ENCODE measurements around the gene CHURC1.

CHURC1 gene

GRCh38 chr14:64927031-64927430 lies 12.8 kb downstream of the CHURC1 start:
- Histone ChIP-seq H3K36me3 (ENCODE audit: control insufficient read depth, insufficient read depth, low read length) (peaks cover 63% of the 10 kb centered on the region), H3K4me1 (ENCODE audit: control insufficient read depth, insufficient read depth, low read length, poor library complexity, severe bottlenecking) (no peaks in the 10 kb centered on the region), H3K4me3 (ENCODE audit: extremely low read depth, insufficient read depth, low read length, poor library complexity, severe bottlenecking) (no peak overlapping the region), H3K9me3 (ENCODE audit: control insufficient read depth, low read length) (no peaks in the 10 kb centered on the region), H3K27ac (ENCODE audit: low read depth, low read length, severe bottlenecking) (no peak overlapping the region)
- 33% methylated on average over 1 of the region's 3 CpGs; no CpG with 5 or more reads in 1 of the 2 experiments for WGBS, 2 experiments (ENCODE audit: insufficient coverage in 2 of 2)

- H3K36me3 ChIP-seq (ENCODE audit: control insufficient read depth, insufficient read depth, low read length): peaks cover 76% of the 10 kb centered on the region
- WGBS, 2 experiments (ENCODE audit: insufficient coverage in 2 of 2): 92 to 94% methylated on average over 6 to 7 of the region's 7 CpGs
- no peak overlapping the region for H3K4me3 ChIP-seq (ENCODE audit: extremely low read depth, insufficient read depth, low read length, poor library complexity, severe bottlenecking)
- no peak overlapping the region for H3K27ac ChIP-seq (ENCODE audit: low read depth, low read length, severe bottlenecking)
- no peaks in the 10 kb centered on the region for H3K9me3 ChIP-seq (ENCODE audit: control insufficient read depth, low read length)
- no peaks in the 10 kb centered on the region for H3K4me1 ChIP-seq (ENCODE audit: control insufficient read depth, insufficient read depth, low read length, poor library complexity, severe bottlenecking)
Observed at GRCh38 chr14:64928239-64929013, 14.2 kb downstream of the CHURC1 start.

- H3K36me3 ChIP-seq (ENCODE audit: control insufficient read depth, insufficient read depth, low read length): peaks cover 77% of the 10 kb centered on the region
- no peaks in the 10 kb centered on the region for H3K9me3 ChIP-seq (ENCODE audit: control insufficient read depth, low read length)
- 96% methylated on average over 3 of the region's 3 CpGs for WGBS, 2 experiments (ENCODE audit: insufficient coverage in 2 of 2)
- H3K27ac ChIP-seq (ENCODE audit: low read depth, low read length, severe bottlenecking): no peak overlapping the region
- H3K4me1 ChIP-seq (ENCODE audit: control insufficient read depth, insufficient read depth, low read length, poor library complexity, severe bottlenecking): no peaks in the 10 kb centered on the region
- H3K4me3 ChIP-seq (ENCODE audit: extremely low read depth, insufficient read depth, low read length, poor library complexity, severe bottlenecking): no peak overlapping the region
Observed at GRCh38 chr14:64929014-64929359, 14.7 kb downstream of the CHURC1 start.

- Histone ChIP-seq H3K9me3 (ENCODE audit: control insufficient read depth, low read length) (no peaks in the 10 kb centered on the region), H3K36me3 (ENCODE audit: control insufficient read depth, insufficient read depth, low read length) (peaks cover 73% of the 10 kb centered on the region), H3K4me1 (ENCODE audit: control insufficient read depth, insufficient read depth, low read length, poor library complexity, severe bottlenecking) (no peaks in the 10 kb centered on the region), H3K4me3 (ENCODE audit: extremely low read depth, insufficient read depth, low read length, poor library complexity, severe bottlenecking) (no peak overlapping the region), H3K27ac (ENCODE audit: low read depth, low read length, severe bottlenecking) (no peak overlapping the region)
- 100% methylated on average over 1 of the region's 3 CpGs for WGBS, 2 experiments (ENCODE audit: insufficient coverage in 2 of 2)
Observed at GRCh38 chr14:64930085-64930843, 16.0 kb downstream of the CHURC1 start.

GRCh38 chr14:64931123-64931522 lies 16.9 kb downstream of the CHURC1 start:
- H3K36me3 ChIP-seq (ENCODE audit: control insufficient read depth, insufficient read depth, low read length): peaks cover 69% of the 10 kb centered on the region
- no peak overlapping the region for H3K27ac ChIP-seq (ENCODE audit: low read depth, low read length, severe bottlenecking)
- 90% methylated on average over 2 of the region's 2 CpGs; no CpG with 5 or more reads in 1 of the 2 experiments for WGBS, 2 experiments (ENCODE audit: insufficient coverage in 2 of 2)

GRCh38 chr14:64932231-64932630 lies 18.0 kb downstream of the CHURC1 start:
- Histone ChIP-seq H3K36me3 (ENCODE audit: control insufficient read depth, insufficient read depth, low read length) (peaks cover 59% of the 10 kb centered on the region), H3K9me3 (ENCODE audit: control insufficient read depth, low read length) (no peaks in the 10 kb centered on the region), H3K4me3 (ENCODE audit: extremely low read depth, insufficient read depth, low read length, poor library complexity, severe bottlenecking) (no peak overlapping the region), H3K27ac (ENCODE audit: low read depth, low read length, severe bottlenecking) (no peak overlapping the region), H3K4me1 (ENCODE audit: control insufficient read depth, insufficient read depth, low read length, poor library complexity, severe bottlenecking) (no peaks in the 10 kb centered on the region)

More at GRCh38 chr14:64931123-64931522, 16.9 kb downstream of the CHURC1 start:
- no peaks in the 10 kb centered on the region for H3K4me1 ChIP-seq (ENCODE audit: control insufficient read depth, insufficient read depth, low read length, poor library complexity, severe bottlenecking)
- H3K9me3 ChIP-seq (ENCODE audit: control insufficient read depth, low read length): no peaks in the 10 kb centered on the region
- no peak overlapping the region for H3K4me3 ChIP-seq (ENCODE audit: extremely low read depth, insufficient read depth, low read length, poor library complexity, severe bottlenecking)

GRCh38 chr14:64934338-64934929 lies 20.2 kb downstream of the CHURC1 start:
- H3K4me3 ChIP-seq (ENCODE audit: extremely low read depth, insufficient read depth, low read length, poor library complexity, severe bottlenecking): no peak overlapping the region
- no peak overlapping the region for H3K27ac ChIP-seq (ENCODE audit: low read depth, low read length, severe bottlenecking)
- WGBS, 2 experiments (ENCODE audit: insufficient coverage in 2 of 2): 88 to 100% methylated on average over 1 of the region's 1 CpG
- H3K9me3 ChIP-seq (ENCODE audit: control insufficient read depth, low read length): no peaks in the 10 kb centered on the region
- peaks cover 41% of the 10 kb centered on the region for H3K36me3 ChIP-seq (ENCODE audit: control insufficient read depth, insufficient read depth, low read length)
- no peaks in the 10 kb centered on the region for H3K4me1 ChIP-seq (ENCODE audit: control insufficient read depth, insufficient read depth, low read length, poor library complexity, severe bottlenecking)

DNA sequence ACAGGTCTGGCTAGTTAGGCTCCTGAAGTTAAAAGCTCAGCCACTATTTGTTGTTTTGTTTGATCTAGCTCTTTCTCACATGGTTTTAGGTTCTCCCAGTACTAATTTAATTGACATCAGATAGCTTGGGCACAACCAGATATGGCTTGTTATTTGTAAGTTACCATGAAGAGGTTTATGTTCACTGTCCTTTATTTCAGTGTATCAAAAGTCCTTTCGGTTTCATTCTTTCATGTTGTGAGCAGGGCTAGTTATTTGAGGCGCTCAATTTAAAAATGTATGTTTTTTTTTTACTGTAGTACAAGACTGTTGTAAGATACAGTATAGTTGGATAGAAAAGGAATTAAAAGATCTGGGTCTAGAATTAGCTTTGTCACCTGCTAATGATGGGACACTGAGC lies 21.3 kb downstream of the CHURC1 start:
- H3K36me3 ChIP-seq (ENCODE audit: control insufficient read depth, insufficient read depth, low read length): peaks cover 33% of the 10 kb centered on the region
- no peaks in the 10 kb centered on the region for H3K4me1 ChIP-seq (ENCODE audit: control insufficient read depth, insufficient read depth, low read length, poor library complexity, severe bottlenecking)
- no peaks in the 10 kb centered on the region for H3K9me3 ChIP-seq (ENCODE audit: control insufficient read depth, low read length)
- no peak overlapping the region for H3K4me3 ChIP-seq (ENCODE audit: extremely low read depth, insufficient read depth, low read length, poor library complexity, severe bottlenecking)
- H3K27ac ChIP-seq (ENCODE audit: low read depth, low read length, severe bottlenecking): no peak overlapping the region
- 86 to 100% methylated on average over 2 of the region's 2 CpGs for WGBS, 2 experiments (ENCODE audit: insufficient coverage in 2 of 2)

DNA sequence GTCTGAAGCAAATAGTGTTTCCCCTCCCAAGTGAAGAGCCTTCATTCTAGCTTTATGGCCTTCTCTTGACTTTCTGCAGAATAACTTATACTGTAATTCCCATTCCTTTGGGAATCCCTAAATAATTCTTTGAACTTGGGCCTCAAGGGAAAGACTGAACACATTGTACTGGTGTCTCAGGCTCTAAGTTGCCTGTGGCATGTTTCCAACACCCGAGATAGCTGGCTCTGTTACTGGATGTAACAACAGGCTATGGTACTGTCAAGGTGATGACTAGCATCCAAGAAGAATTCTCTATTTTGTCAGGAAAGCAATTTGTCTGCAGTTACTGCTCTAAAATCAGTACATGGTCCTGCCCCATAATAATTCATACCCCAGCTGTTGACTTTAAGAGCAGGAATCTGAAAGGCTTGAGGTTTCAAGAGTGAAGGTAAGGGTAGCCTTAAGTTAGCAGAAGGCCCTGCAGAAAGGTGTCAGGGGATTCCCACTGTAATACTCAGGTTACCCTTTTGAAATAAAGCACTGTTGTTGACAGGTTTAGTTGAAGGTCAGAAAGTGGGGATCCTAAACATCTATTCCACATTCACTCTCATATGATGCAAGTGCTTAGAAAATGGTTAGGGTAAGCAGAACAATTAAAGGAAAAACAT lies 23.0 kb downstream of the CHURC1 start:
- Histone ChIP-seq H3K4me3 (ENCODE audit: extremely low read depth, insufficient read depth, low read length, poor library complexity, severe bottlenecking) (no peak overlapping the region), H3K9me3 (ENCODE audit: control insufficient read depth, low read length) (no peaks in the 10 kb centered on the region), H3K4me1 (ENCODE audit: control insufficient read depth, insufficient read depth, low read length, poor library complexity, severe bottlenecking) (no peaks in the 10 kb centered on the region), H3K27ac (ENCODE audit: low read depth, low read length, severe bottlenecking) (no peak overlapping the region), H3K36me3 (ENCODE audit: control insufficient read depth, insufficient read depth, low read length) (peaks cover 17% of the 10 kb centered on the region)
- WGBS, 2 experiments (ENCODE audit: insufficient coverage in 2 of 2): 89 to 100% methylated on average over 1 of the region's 1 CpG

DNA sequence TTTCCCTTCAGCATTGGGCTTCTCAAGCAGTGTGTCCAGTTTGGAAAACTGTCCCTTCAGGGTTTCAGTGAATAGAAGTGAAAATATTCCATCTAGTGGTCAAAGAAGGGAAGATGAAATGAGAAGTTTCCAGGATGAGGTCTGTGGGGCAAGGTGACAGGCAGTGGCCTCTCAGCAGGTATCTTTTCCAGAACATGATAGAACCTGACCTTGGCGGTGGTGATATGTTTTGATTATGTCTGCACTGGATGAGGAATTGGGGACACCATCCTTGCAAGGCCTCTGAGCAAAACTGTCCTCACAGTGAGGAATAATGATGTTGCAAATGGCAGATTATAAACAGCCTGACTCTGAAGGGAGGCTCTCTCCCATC lies 23.6 kb downstream of the CHURC1 start:
- 83 to 100% methylated on average over 1 of the region's 1 CpG for WGBS, 2 experiments (ENCODE audit: insufficient coverage in 2 of 2)
- no peak overlapping the region for H3K27ac ChIP-seq (ENCODE audit: low read depth, low read length, severe bottlenecking)
- peaks cover 12% of the 10 kb centered on the region for H3K36me3 ChIP-seq (ENCODE audit: control insufficient read depth, insufficient read depth, low read length)
- no peak overlapping the region for H3K4me3 ChIP-seq (ENCODE audit: extremely low read depth, insufficient read depth, low read length, poor library complexity, severe bottlenecking)
- H3K9me3 ChIP-seq (ENCODE audit: control insufficient read depth, low read length): no peaks in the 10 kb centered on the region
- H3K4me1 ChIP-seq (ENCODE audit: control insufficient read depth, insufficient read depth, low read length, poor library complexity, severe bottlenecking): no peaks in the 10 kb centered on the region
